Stimulated activated CD4-positive, alpha-beta T cell treated with anti-CD3 and anti-CD28 coated beads, Interleukin-2, amount 100 ng/mL, for 24 hours (primary cell): ENCODE data around the gene TRIM34.
A peak's percentile ranks its signal among the peaks of the same experiment; 100 is the strongest.
"Not testable (repeated sequence)": the region's sequence is repeated elsewhere in the genome, so short reads cannot be mapped to it uniquely, and the experiment has no call there.

Source experiments
- DNase-seq, 2 donors: peaks; one replicate each; pipeline ENCODE4 v3.0.0-alpha.2; 2020

Gene TRIM34

GRCh38 chr11:5688482-5688881 lies 63.7 kb downstream of the TRIM34 start:
- no peak for DNase-seq

- peak; percentile 46 to 57 for DNase-seq
Observed at GRCh38 chr11:5689551-5689983, 64.8 kb downstream of the TRIM34 start, which contains the start of gene TRIM22. Gene TRIM22 (plus strand): TSS chr11:5689790. CDS start chr11:5696233, 6,443 bp downstream.

GRCh38 chr11:5690216-5690615 lies 65.4 kb downstream of the TRIM34 start:
- DNase-seq: no peak

GRCh38 chr11:5690736-5691135 lies 65.9 kb downstream of the TRIM34 start:
- DNase-seq: no peak

- DNase-seq: not testable (repeated sequence)
Observed at GRCh38 chr11:5691238-5691963, 66.6 kb downstream of the TRIM34 start.

GRCh38 chr11:5691964-5692361 lies 67.2 kb downstream of the TRIM34 start:
- DNase-seq: no peak
